Measurements from ENCODE around the gene CELF2.

GRCh38 chr10:11138314-11139033 is 120.8 kb downstream of the CELF2 start:
- TF ChIP-seq CTCF (IDR thresholded peaks at IDR 0.05), result no peak
- no peak for TF ChIP-seq POLR2A (IDR thresholded peaks at IDR 0.05)

Data from body of pancreas (tissue), 4 donors.